IPS-18a (cell line): Measurements from ENCODE around the gene POLQ.
"Not testable (repeated sequence)": the region's sequence is repeated elsewhere in the genome, so short reads cannot be mapped to it uniquely, and the experiment has no call there.

ENCODE experiments used
- H3K27ac ChIP-seq: one replicate; pipeline ENCODE4 v1.5.1; 2013; ENCODE audit warnings: low read length
- H3K27me3 ChIP-seq: one replicate; pipeline ENCODE4 v1.6.1; 2013; ENCODE audit warnings: mild to moderate bottlenecking, low read length; ENCODE audit not compliant: control insufficient read depth, insufficient read depth
- H3K36me3 ChIP-seq: one replicate; pipeline ENCODE4 v1.6.1; 2013; ENCODE audit warnings: low read depth, low read length; ENCODE audit not compliant: control insufficient read depth
- H3K4me1 ChIP-seq: one replicate; pipeline ENCODE4 v1.6.1; 2013; ENCODE audit warnings: low read depth, low read length; ENCODE audit not compliant: control insufficient read depth
- H3K4me3 ChIP-seq: one replicate; pipeline ENCODE4 v1.5.1; 2013; ENCODE audit warnings: low read length
- H3K9ac ChIP-seq: one replicate; pipeline ENCODE4 v1.6.1; 2013; ENCODE audit warnings: mild to moderate bottlenecking, low read length, moderate library complexity
- H3K9me3 ChIP-seq: one replicate; pipeline ENCODE4 v1.6.1; 2013; ENCODE audit warnings: low read depth, low read length; ENCODE audit not compliant: control insufficient read depth

Gene POLQ

GRCh38 chr3:121545574-121546455 is at the start of gene POLQ:
Gene POLQ, minus strand, starts transcription at chr3:121545988. Its CDS starts 111 bp downstream, at chr3:121545877.
- H3K4me1 ChIP-seq = peaks cover 10% of the 10 kb centered on the region
- H3K9me3 ChIP-seq = no peaks in the 10 kb centered on the region
- peak within 1 kb of the TSS; percentile 99 for H3K4me3 ChIP-seq
- H3K27ac ChIP-seq = peak within 1 kb of the TSS; percentile 59
- no peaks in the 10 kb centered on the region for H3K27me3 ChIP-seq
- peaks cover 18% of the 10 kb centered on the region for H3K36me3 ChIP-seq
- peak within 1 kb of the TSS; percentile 93 for H3K9ac ChIP-seq

- H3K27me3 ChIP-seq = no peaks in the 10 kb centered on the region
- H3K36me3 ChIP-seq = no peaks in the 10 kb centered on the region
- H3K9me3 ChIP-seq = no peaks in the 10 kb centered on the region
- H3K4me1 ChIP-seq = peaks cover 43% of the 10 kb centered on the region
- H3K4me3 ChIP-seq = no peak overlapping the region
- no peak overlapping the region for H3K9ac ChIP-seq
- peak overlapping the region; percentile 41 for H3K27ac ChIP-seq
These were observed 49.1 kb upstream of the POLQ start for GRCh38 chr3:121594850-121595249.

- H3K4me3 ChIP-seq = peak overlapping the region; percentile 43
- H3K27me3 ChIP-seq, H3K9me3 ChIP-seq, H3K36me3 ChIP-seq: not testable (repeated sequence)
- H3K4me1 ChIP-seq = peaks cover 43% of the 10 kb centered on the region
- peak overlapping the region; percentile 85 for H3K9ac ChIP-seq
- H3K27ac ChIP-seq = peak overlapping the region; percentile 90
These were observed 48.0 kb upstream of the POLQ start for GRCh38 chr3:121593806-121594205.

- Histone ChIP-seq H3K27ac (peak within 1 kb of the TSS; percentile 96), H3K9me3 (no peaks in the 10 kb centered on the region), H3K9ac (peak within 1 kb of the TSS; percentile 85), H3K27me3 (no peaks in the 10 kb centered on the region), H3K36me3 (no peaks in the 10 kb centered on the region), H3K4me1 (peaks cover 43% of the 10 kb centered on the region), H3K4me3 (peak within 1 kb of the TSS; percentile 43)
These were observed 47.3 kb upstream of the POLQ start, which contains the start of gene FBXO40 for GRCh38 chr3:121592856-121593702. Gene FBXO40, plus strand, starts transcription at chr3:121593379. Its CDS starts 27,197 bp downstream, at chr3:121620576.

- H3K27ac ChIP-seq = no peak overlapping the region
These were observed 38.6 kb upstream of the POLQ start for GRCh38 chr3:121584418-121584817.

GRCh38 chr3:121581691-121582090 is 35.9 kb upstream of the POLQ start:
- Histone ChIP-seq H3K4me1 (no peaks in the 10 kb centered on the region), H3K4me3 (no peak overlapping the region), H3K9me3 (no peaks in the 10 kb centered on the region), H3K9ac (no peak overlapping the region), H3K27ac (no peak overlapping the region), H3K27me3 (no peaks in the 10 kb centered on the region), H3K36me3 (no peaks in the 10 kb centered on the region)

More at GRCh38 chr3:121584418-121584817, 38.6 kb upstream of the POLQ start:
- Histone ChIP-seq H3K4me1 (no peaks in the 10 kb centered on the region), H3K27me3 (no peaks in the 10 kb centered on the region), H3K4me3 (no peak overlapping the region), H3K9ac (no peak overlapping the region), H3K36me3 (no peaks in the 10 kb centered on the region), H3K9me3 (no peaks in the 10 kb centered on the region)

DNA sequence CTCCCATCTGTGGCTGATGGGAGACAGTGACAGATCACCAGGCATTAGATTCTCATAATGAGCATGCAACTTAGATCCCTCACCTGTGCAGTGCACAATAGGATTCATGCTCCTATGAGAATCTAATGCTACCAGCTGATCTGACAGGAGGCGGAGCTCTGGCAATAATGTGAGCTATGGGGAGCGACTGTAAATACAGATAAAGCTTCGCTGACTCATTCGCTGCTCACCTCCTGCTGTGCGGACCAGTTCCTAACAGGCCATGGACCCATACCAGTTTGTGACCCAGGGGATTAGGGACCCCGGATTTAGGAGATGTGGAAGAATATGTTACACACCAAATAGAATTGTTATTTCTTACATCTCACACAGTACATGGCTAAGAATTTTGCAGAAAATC is 28.7 kb upstream of the POLQ start:
- no peaks in the 10 kb centered on the region for H3K36me3 ChIP-seq
- H3K27ac ChIP-seq = no peak overlapping the region
- peaks cover 14% of the 10 kb centered on the region for H3K4me1 ChIP-seq
- no peaks in the 10 kb centered on the region for H3K9me3 ChIP-seq
- H3K9ac ChIP-seq = no peak overlapping the region
- H3K27me3 ChIP-seq = no peaks in the 10 kb centered on the region
- H3K4me3 ChIP-seq = no peak overlapping the region

GRCh38 chr3:121567649-121568048 is 21.9 kb upstream of the POLQ start, which contains the start of gene ARGFX:
Gene ARGFX, plus strand, starts transcription at chr3:121567949. Its CDS starts 2,765 bp downstream, at chr3:121570714.
- H3K27me3 ChIP-seq = no peaks in the 10 kb centered on the region
- H3K9me3 ChIP-seq = no peaks in the 10 kb centered on the region
- H3K36me3 ChIP-seq = no peaks in the 10 kb centered on the region
- H3K9ac ChIP-seq = no peak within 1 kb of the TSS
- no peak within 1 kb of the TSS for H3K4me3 ChIP-seq
- no peak within 1 kb of the TSS for H3K27ac ChIP-seq
- peaks cover 11% of the 10 kb centered on the region for H3K4me1 ChIP-seq

GRCh38 chr3:121566773-121567172 is 21.0 kb upstream of the POLQ start:
- Histone ChIP-seq H3K36me3 (no peaks in the 10 kb centered on the region), H3K27ac (no peak overlapping the region), H3K4me1 (peaks cover 16% of the 10 kb centered on the region), H3K9me3 (no peaks in the 10 kb centered on the region), H3K9ac (no peak overlapping the region), H3K27me3 (no peaks in the 10 kb centered on the region), H3K4me3 (no peak overlapping the region)

DNA sequence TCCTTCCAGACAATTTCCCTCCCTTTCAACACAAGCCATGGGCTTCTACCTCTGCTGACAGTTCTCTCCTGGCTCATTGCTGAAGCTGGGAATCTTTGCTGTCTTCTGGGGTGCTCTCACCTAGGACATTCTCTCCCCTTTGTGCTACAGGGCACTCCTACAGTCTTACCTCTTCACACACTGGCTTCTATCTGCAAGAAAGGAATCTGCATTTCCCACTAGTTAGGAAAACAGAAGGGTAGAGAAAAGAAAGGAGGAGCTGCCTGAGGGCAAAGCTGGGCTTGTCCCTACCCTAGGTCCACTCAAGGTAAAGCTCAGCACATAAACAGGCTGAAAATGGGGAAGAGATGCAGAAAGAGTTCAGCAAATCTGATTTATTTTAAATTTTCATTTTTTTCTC is 16.4 kb upstream of the POLQ start:
- Histone ChIP-seq H3K9ac (no peak overlapping the region), H3K36me3 (no peaks in the 10 kb centered on the region), H3K27me3 (no peaks in the 10 kb centered on the region), H3K27ac (no peak overlapping the region), H3K9me3 (no peaks in the 10 kb centered on the region), H3K4me3 (no peak overlapping the region), H3K4me1 (peaks cover 4% of the 10 kb centered on the region)

- no peak overlapping the region for H3K27ac ChIP-seq
- H3K9me3 ChIP-seq = no peaks in the 10 kb centered on the region
- H3K36me3 ChIP-seq = no peaks in the 10 kb centered on the region
- no peaks in the 10 kb centered on the region for H3K27me3 ChIP-seq
- no peak overlapping the region for H3K9ac ChIP-seq
- H3K4me3 ChIP-seq = no peak overlapping the region
- peaks cover 4% of the 10 kb centered on the region for H3K4me1 ChIP-seq
These were observed 11.7 kb upstream of the POLQ start for GRCh38 chr3:121557426-121557934.
